ENCODE results near the gene MRI1.

- TF ChIP-seq ZBTB10 (tag by site-specific recombination; IDR thresholded peaks at IDR 0.05), result no peak
- TF ChIP-seq CTCF (tag by site-specific recombination; IDR thresholded peaks at IDR 0.05), result no peak
- TF ChIP-seq ZNF658 (tag by site-specific recombination; IDR thresholded peaks at IDR 0.05), result no peak
- no peak for TF ChIP-seq ZNF274 (IDR thresholded peaks at IDR 0.05; ENCODE audit: low read length)
- TF ChIP-seq ZNF274 (tag by site-specific recombination; IDR thresholded peaks at IDR 0.05; ENCODE audit: borderline replicate concordance), result no peak
Observed at GRCh38 chr19:13782537-13782936, 18.2 kb downstream of the MRI1 start.
